SH-SY5Y (cell line): Measurements from ENCODE around the gene GGT7.

ENCODE experiments used
- GATA2 ChIP-seq: IDR thresholded peaks from 2 replicates; pipeline ENCODE4 v1.6.1; 2011; ENCODE audit warnings: mild to moderate bottlenecking, low read depth, low read length
- GATA3 ChIP-seq: IDR thresholded peaks from 2 replicates; pipeline ENCODE4 v1.6.1; 2011; ENCODE audit warnings: low read depth, mild to moderate bottlenecking, low read length, moderate library complexity

The GGT7 gene

GRCh38 chr20:34831936-34832335 is 40.7 kb downstream of the GGT7 start:
- TF ChIP-seq GATA2: no peak
- TF ChIP-seq GATA3: no peak

- no peak for TF ChIP-seq GATA2
- no peak for TF ChIP-seq GATA3
Measured at GRCh38 chr20:34829191-34829590, 43.5 kb downstream of the GGT7 start.

GRCh38 chr20:34825530-34826362 is 46.9 kb downstream of the GGT7 start, which contains the start of gene NCOA6:
NCOA6 (minus strand) TSS chr20:34825651; CDS start chr20:34782355, 43,296 bp downstream.
- TF ChIP-seq GATA2 (no peak), GATA3 (no peak)

GRCh38 chr20:34824806-34825529 is 47.7 kb downstream of the GGT7 start:
- TF ChIP-seq GATA2 (no peak), GATA3 (no peak)

- TF ChIP-seq GATA3: no peak
Measured at GRCh38 chr20:34824452-34824805, 48.2 kb downstream of the GGT7 start.

- TF ChIP-seq GATA2 (no peak), GATA3 (no peak)
Measured at GRCh38 chr20:34824026-34824425, 48.6 kb downstream of the GGT7 start.

GRCh38 chr20:34820805-34821578 is 51.7 kb downstream of the GGT7 start:
- TF ChIP-seq GATA3: no peak
- TF ChIP-seq GATA2: no peak

GRCh38 chr20:34817801-34818200 is 54.9 kb downstream of the GGT7 start:
- TF ChIP-seq GATA2 (no peak), GATA3 (no peak)

- no peak for TF ChIP-seq GATA3
- TF ChIP-seq GATA2: no peak
Measured at GRCh38 chr20:34817072-34817471, 55.6 kb downstream of the GGT7 start.

- TF ChIP-seq GATA2 (no peak), GATA3 (no peak)
Measured at GRCh38 chr20:34815636-34816035, 57.0 kb downstream of the GGT7 start.

- TF ChIP-seq GATA3 (no peak), GATA2 (no peak)
Measured at GRCh38 chr20:34808583-34808982, 64.1 kb downstream of the GGT7 start.

GRCh38 chr20:34806255-34806654 is 66.4 kb downstream of the GGT7 start:
- TF ChIP-seq GATA2 (no peak), GATA3 (no peak)

- no peak for TF ChIP-seq GATA3
- no peak for TF ChIP-seq GATA2
Measured at GRCh38 chr20:34798871-34799270, 73.8 kb downstream of the GGT7 start.

GRCh38 chr20:34798328-34798727 is 74.3 kb downstream of the GGT7 start:
- TF ChIP-seq GATA2 (no peak), GATA3 (no peak)
